ENCODE measurements around the gene NFATC1. TPM values are rescaled to one million over a fixed set of nuclear protein-coding genes. Genes with fewer than 3 reads are reported as not detected.
A peak's percentile ranks its signal among the peaks of the same experiment; 100 is the strongest.

Gene NFATC1
- total RNA-seq, 2 experiments from 2014 or later = 77.8 to 79.4 TPM

DNA sequence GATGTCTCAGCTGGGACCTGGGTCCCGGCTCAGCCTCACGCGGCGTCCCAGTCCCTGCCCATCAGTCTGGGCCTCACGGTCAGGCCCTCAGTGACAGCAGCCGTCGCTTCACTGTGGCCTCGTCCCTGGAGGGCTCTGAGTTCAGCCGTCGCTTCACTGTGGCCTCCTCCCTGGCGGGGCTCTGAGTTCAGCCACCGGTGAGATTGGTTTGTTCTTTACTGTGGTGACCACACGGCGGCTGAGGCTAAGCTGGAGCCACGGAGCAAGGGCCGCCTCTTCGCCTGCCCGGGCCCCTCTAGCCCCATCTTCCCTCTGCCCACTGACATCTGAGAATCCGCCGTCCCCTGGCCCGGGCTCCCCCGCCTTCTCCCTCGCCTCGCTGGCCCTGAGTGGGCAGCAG is 51.2 kb downstream of the NFATC1 start:
- peaks cover 29% of the 10 kb centered on the region for H3K36me3 Mint-ChIP-seq (ENCODE audit: low read depth)
- intact Hi-C loops (cut with micrococcal nuclease) = no loop called here

DNA sequence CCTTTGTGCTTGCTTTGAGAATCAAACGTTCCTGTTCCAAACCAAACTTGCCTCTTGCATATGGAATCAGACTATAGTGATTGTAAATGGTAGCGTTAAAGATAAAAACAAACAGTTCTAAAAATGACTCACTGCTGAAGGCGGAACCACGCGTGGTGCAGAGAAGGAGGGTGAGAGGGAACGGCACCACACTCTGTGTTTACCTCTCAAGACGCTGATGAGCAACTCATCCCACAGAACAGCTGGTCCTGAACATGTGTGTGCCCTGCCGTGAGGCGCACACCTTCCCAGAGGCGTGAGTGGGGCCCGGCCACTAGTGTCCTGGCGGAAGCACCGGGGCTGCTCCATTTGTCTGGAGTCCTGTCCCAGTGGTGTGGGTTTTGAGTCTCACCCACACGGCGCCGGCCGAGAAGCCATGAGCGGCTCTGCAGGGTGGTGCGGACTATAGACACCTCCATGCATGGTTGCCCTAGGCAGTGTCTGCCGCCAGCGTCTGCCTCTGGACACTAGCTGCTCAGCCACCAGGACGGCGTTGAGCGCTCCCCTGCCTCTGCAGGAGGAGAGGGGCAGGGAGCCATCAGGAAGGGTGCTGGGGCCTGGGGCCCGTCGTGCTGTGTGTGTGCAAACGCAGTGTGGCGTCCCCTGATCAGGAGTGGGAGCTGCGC is 52.1 kb downstream of the NFATC1 start:
- no peaks in the 10 kb centered on the region for H3K27me3 Mint-ChIP-seq (ENCODE audit: low read depth)
- intact Hi-C loops (cut with micrococcal nuclease) = no loop called here
- H3K4me3 Mint-ChIP-seq = no peak overlapping the region
- peak; percentile 14 for DNase-seq
- peak overlapping the region; percentile 10 for H3K27ac Mint-ChIP-seq
- peaks cover 11% of the 10 kb centered on the region for H3K4me1 Mint-ChIP-seq (ENCODE audit: low read depth)
- peaks cover 29% of the 10 kb centered on the region for H3K36me3 Mint-ChIP-seq (ENCODE audit: low read depth)
- CTCF ChIA-PET = no interaction called here
- H3K9me3 Mint-ChIP-seq = no peaks in the 10 kb centered on the region

More for the DNA sequence above, 51.2 kb downstream of the NFATC1 start:
- CTCF ChIA-PET = no interaction called here
- Mint-ChIP-seq H3K9me3 (no peaks in the 10 kb centered on the region), H3K27ac (peak overlapping the region; percentile 10), H3K27me3 (ENCODE audit: low read depth) (no peaks in the 10 kb centered on the region), H3K4me1 (ENCODE audit: low read depth) (peaks cover 11% of the 10 kb centered on the region), H3K4me3 (no peak overlapping the region)
- no peak for DNase-seq

DNA sequence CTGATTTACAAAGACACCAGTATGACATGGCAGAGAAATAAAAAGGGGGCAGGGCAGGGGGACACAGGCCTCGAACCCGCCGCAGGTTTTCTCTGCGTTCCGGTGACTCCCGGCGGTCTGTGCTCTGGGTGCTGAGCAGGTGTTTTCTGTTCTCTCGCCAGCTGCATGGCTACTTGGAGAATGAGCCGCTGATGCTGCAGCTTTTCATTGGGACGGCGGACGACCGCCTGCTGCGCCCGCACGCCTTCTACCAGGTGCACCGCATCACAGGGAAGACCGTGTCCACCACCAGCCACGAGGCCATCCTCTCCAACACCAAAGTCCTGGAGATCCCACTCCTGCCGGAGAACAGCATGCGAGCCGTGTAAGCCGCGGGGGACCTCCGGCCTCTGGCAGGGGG is 52.9 kb downstream of the NFATC1 start:
- Mint-ChIP-seq H3K9me3 (no peaks in the 10 kb centered on the region), H3K27ac (no peak overlapping the region), H3K36me3 (ENCODE audit: low read depth) (peaks cover 31% of the 10 kb centered on the region), H3K27me3 (ENCODE audit: low read depth) (no peaks in the 10 kb centered on the region), H3K4me1 (ENCODE audit: low read depth) (peaks cover 7% of the 10 kb centered on the region), H3K4me3 (no peak overlapping the region)
- no peak for DNase-seq
- intact Hi-C loops (cut with micrococcal nuclease) = no loop called here
- CTCF ChIA-PET = no interaction called here

DNA sequence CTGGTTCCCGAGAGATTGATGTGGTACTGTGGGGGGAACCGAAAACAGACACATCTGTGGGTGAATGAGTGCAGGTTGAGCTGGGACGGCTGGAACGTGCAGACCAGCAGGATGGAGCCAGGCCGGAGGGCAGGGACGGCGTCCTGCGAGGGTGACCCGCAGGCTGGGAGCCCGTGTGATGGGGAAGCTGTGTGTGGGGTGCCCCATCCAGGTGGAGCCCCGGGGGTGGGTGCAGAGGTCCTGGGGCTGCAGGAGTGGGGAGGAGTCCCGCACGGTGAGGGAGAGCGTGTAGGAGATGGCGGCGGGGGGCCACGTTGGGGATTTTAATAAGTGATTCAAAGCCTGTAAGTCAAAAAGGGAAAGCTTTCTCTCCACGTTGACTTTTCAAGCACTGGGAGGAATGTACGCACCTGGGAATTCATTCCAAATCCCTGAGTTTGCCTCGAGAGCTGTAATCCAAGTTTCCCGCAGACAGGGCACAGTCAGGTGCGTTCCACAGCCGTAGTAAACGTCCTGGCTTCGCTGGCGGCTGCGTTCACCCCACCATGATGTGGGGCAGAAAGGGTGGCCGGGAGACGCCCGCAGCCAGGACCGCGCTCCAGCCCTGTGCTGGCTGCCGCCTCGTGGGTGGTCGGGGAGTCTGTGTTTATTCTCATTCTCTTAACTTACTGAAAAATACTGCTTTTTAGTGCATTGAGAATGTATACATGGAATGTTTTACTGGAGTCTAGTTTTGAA is 54.0 kb downstream of the NFATC1 start:
- intact Hi-C loops (cut with micrococcal nuclease) = no loop called here
- Mint-ChIP-seq H3K36me3 (ENCODE audit: low read depth) (peaks cover 34% of the 10 kb centered on the region), H3K27me3 (ENCODE audit: low read depth) (no peaks in the 10 kb centered on the region), H3K27ac (peak overlapping the region; percentile 59), H3K4me1 (ENCODE audit: low read depth) (peaks cover 7% of the 10 kb centered on the region), H3K9me3 (no peaks in the 10 kb centered on the region), H3K4me3 (no peak overlapping the region)
- CTCF ChIA-PET = interaction anchor here (0.5 to 1.1 kb wide), 3 partner anchors 55 to 208 kb away, joined by 3 read pairs; no protein-coding TSS in a partner anchor
- DNase-seq = no peak

DNA sequence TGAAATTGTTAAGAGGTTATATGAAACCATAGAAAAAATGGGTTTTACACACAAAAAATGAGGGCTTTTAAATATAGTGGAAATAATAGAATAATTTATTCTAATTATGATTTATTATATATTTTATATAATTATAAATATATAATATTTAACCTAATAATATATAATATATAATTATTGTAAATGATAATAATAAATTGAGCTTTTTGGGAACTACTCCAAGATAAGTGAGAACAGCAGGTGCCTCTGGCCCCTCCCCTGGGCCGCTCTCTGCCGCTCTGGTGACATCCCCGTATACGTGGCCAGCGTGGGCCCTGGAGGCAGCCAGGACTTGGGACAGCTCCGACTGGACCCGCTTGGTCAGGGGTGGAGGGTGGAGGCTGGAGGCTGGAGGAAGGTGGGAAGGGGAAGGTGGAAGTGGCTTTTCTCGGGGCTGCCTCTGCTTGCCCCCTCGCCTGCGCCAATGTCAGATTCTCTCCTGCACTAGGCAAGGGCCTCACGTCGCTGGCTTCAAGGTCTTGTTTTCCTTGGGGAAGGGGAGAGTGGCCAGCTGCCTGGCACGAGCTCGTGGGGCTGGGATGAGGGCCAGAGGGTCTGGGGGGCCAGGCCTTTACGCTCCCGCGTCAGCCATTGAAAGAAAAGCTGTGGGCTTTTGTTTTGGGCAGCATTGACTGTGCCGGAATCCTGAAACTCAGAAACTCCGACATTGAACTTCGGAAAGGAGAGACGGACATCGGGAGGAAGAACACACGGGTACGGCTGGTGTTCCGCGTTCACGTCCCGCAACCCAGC is 54.8 kb downstream of the NFATC1 start:
- Mint-ChIP-seq H3K4me1 (ENCODE audit: low read depth) (peaks cover 7% of the 10 kb centered on the region), H3K36me3 (ENCODE audit: low read depth) (peaks cover 32% of the 10 kb centered on the region), H3K9me3 (no peaks in the 10 kb centered on the region), H3K27me3 (ENCODE audit: low read depth) (no peaks in the 10 kb centered on the region), H3K27ac (no peak overlapping the region), H3K4me3 (no peak overlapping the region)
- intact Hi-C loops (cut with micrococcal nuclease) = no loop called here
- CTCF ChIA-PET = interaction anchor here (1.0 to 1.1 kb wide), 2 partner anchors 190 to 207 kb away, joined by 3 read pairs; no protein-coding TSS in a partner anchor
- DNase-seq = no peak

DNA sequence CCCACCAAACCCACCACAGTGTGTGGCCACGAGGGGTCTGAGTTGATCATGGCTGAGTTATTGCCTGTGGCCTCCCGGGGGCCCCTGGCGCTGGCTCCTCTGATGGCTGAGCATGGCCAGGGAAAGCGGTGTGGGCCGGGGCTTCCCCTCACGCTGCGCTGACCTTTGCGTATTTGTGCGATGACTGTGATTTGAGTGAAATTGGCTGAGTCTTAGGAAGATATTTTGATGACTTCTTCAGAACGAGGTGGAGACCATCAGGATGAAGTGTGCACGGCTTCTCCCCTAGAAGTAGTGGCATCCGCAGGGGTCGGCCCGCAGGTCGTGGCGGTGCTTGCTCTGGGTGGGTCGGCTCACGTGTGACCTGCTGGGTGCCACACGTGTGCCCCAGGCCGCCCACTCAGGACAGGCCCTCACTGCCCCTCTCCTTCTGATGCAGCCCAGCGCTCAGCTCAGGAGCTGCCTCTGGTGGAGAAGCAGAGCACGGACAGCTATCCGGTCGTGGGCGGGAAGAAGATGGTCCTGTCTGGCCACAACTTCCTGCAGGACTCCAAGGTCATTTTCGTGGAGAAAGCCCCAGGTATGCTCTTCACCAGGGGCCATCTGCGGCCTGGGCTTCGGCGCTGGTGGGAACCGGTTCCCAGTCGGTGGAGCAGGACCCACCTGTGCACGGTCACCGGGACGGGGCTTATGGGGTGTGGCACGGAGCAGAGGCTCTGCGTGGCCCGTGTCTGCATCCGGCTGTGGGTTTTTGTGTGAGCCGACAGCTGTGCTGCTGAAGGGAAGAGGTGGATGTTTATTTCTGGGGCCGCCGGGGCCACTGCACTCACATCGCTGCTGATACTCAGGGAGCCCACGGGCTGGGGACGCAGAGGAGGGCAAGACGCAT is 55.8 kb downstream of the NFATC1 start:
- CTCF ChIA-PET = no interaction called here
- Mint-ChIP-seq H3K27me3 (ENCODE audit: low read depth) (no peaks in the 10 kb centered on the region), H3K9me3 (no peaks in the 10 kb centered on the region), H3K4me3 (no peak overlapping the region), H3K36me3 (ENCODE audit: low read depth) (peaks cover 32% of the 10 kb centered on the region), H3K4me1 (ENCODE audit: low read depth) (peaks cover 7% of the 10 kb centered on the region), H3K27ac (no peak overlapping the region)
- intact Hi-C loops (cut with micrococcal nuclease) = no loop called here
- DNase-seq = no peak

DNA sequence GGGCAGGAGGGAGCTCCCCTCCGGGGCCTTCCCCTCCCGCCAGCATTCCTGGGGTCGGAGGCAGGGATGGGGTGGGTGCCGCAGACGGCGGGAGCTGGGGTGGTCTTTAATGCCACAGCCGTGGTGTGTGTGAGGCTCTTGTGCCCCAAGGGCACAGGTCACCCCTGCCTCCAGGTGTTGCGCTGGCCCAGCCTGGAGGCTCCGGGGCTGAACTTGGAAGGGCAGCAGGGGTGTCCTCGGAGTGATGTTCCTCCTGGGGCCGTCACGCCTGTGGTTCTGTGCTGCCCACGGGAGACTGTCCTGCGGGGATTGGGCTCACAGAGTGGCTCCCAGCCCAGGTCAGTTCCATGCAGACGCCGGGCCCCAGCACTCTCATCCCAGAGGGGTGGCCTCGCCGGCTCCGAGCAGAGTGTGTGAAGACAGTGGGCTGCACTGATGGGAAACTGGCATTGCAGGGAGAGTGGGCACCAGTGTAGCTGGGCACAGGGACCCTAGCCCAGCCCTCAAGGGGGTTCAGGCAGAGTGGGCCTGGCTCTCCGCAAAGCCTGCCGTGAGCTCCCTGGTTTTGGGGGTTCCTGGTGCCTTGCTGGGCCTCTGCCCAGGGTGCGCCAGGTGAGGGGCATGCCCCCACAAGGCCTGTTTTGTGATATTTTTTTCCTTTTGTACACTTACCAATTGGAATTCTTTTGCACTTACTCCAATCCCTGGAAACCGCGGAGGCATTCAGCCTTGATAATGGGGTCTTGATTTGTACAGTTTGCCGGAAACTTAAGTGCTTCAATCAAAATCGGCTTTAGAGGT is 56.7 kb downstream of the NFATC1 start:
- no peak for DNase-seq
- Mint-ChIP-seq H3K36me3 (ENCODE audit: low read depth) (peaks cover 34% of the 10 kb centered on the region), H3K27me3 (ENCODE audit: low read depth) (no peaks in the 10 kb centered on the region), H3K4me1 (ENCODE audit: low read depth) (peaks cover 4% of the 10 kb centered on the region), H3K9me3 (no peaks in the 10 kb centered on the region), H3K4me3 (no peak overlapping the region), H3K27ac (no peak overlapping the region)
- intact Hi-C loops (cut with micrococcal nuclease) = no loop called here
- CTCF ChIA-PET = interaction anchor here (0.5 kb wide), 1 partner anchor 1718 kb away, joined by 4 read pairs; no protein-coding TSS in a partner anchor

DNA sequence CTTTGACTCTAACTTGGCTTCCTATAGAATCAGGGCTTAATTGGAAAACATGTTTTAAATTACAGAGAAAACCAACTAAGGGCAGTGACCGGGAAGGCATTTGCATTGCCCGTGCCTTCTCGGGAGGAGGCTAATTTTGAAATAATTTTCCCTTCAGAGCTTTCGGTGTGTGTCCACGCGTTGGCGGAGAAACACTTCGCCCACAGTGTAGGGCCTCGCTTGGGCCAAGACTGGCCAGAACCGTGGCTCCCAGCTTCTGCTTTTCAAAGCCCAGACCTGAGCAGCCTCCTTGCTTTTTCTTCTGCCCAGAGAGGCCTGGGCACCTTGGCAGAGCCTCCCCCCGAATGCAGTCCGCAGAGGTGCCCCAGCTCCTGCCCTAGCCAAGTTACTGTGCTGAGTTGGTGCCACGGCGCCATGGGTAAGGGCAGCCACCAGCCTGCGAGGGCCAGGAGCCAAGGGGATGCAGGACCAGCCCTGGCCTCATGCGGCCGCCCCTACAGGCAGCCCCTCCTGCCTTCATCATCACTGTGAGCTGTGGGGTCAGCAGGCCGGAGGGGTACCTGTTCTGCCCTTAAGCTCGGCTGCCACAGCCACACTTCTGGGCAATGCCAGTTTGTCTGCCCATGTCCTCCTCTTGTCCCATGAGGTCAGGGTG is 57.4 kb downstream of the NFATC1 start:
- Mint-ChIP-seq H3K9me3 (no peaks in the 10 kb centered on the region), H3K4me3 (no peak overlapping the region), H3K4me1 (ENCODE audit: low read depth) (no peaks in the 10 kb centered on the region), H3K36me3 (ENCODE audit: low read depth) (peaks cover 31% of the 10 kb centered on the region), H3K27me3 (ENCODE audit: low read depth) (no peaks in the 10 kb centered on the region), H3K27ac (no peak overlapping the region)
- intact Hi-C loops (cut with micrococcal nuclease) = no loop called here
- no peak for DNase-seq
- CTCF ChIA-PET = no interaction called here

DNA sequence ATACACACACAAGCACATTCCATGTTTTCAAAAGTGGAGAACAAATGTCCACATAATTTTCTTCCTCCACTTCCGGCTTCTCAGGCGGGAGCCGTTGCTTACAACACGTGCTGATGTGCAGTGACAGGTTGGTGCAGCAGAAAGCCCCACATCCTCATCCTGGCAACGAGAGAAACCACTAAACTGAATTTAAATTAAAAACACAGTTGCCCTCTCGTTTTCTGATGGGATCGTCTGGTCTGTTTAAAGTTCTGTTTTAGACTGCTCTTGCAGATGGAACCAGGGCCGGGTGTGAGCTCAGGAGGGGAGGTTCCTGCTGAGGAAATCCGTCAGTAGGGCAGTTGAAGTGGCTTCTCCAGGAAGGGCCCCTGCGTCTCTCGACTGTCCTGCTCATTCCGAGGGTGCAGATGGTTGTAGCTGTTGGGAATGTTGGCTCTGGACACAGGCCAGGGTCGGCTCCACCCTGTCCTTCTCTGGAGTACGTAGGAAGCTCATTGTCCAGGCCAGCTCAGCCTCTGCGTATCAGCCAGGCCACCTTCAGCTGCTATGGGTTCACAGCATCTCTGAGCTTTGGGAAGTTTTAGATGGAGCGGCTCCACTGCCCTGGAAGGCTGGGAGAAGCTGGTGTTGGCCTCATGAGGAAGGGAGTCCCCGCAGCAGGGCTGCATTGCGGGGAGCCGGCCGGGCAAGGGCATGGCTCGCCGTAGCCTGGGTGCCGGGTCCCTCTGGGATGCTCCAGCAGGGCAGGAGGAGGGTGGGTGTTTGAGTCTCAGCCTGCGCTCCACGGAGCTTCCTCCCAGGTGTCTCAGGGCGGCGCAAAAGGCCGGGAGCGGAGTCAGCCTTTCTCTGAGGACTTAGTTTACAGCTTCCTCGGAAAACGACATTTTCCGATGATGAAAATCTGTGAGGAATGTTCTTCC is 58.3 kb downstream of the NFATC1 start:
- Mint-ChIP-seq H3K4me1 (ENCODE audit: low read depth) (no peaks in the 10 kb centered on the region), H3K9me3 (no peaks in the 10 kb centered on the region), H3K4me3 (no peak overlapping the region), H3K36me3 (ENCODE audit: low read depth) (peaks cover 31% of the 10 kb centered on the region), H3K27ac (no peak overlapping the region), H3K27me3 (ENCODE audit: low read depth) (no peaks in the 10 kb centered on the region)
- CTCF ChIA-PET = interaction anchor here (0.9 kb wide), 1 partner anchor 15 kb away, joined by 4 read pairs; no protein-coding TSS in a partner anchor
- intact Hi-C loops (cut with micrococcal nuclease) = no loop called here
- no peak for DNase-seq

DNA sequence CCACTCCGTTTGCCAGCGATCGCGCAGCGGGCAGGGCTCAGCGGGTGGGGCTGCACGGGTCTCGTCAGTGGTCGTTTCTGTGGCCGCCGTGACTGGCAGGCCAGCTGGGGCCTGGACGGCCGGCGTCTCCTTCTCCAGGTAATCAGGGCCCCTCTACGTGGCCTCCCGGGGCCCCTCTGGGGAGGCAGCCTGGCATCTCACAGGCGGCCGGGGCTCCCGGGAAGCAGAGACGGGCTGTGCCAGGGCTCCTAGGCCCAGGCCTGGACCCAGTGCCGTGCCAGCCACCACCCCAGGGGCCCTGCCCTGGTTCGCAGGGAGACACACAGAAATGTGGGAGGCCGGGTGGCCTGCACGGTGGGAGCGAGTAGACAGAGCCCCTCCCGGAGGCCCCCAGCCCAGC is 59.5 kb downstream of the NFATC1 start:
- CTCF ChIA-PET = no interaction called here
- intact Hi-C loops (cut with micrococcal nuclease) = no loop called here
- H3K9me3 Mint-ChIP-seq = no peaks in the 10 kb centered on the region
- DNase-seq = no peak
- no peak overlapping the region for H3K27ac Mint-ChIP-seq
- no peak overlapping the region for H3K4me3 Mint-ChIP-seq
- peaks cover 27% of the 10 kb centered on the region for H3K36me3 Mint-ChIP-seq (ENCODE audit: low read depth)
- no peaks in the 10 kb centered on the region for H3K27me3 Mint-ChIP-seq (ENCODE audit: low read depth)
- H3K4me1 Mint-ChIP-seq (ENCODE audit: low read depth) = no peaks in the 10 kb centered on the region

All from activated naive CD4-positive, alpha-beta T cell treated with anti-CD3 and anti-CD28 coated beads for 36 hours (primary cell).